WTC11 (cell line): ENCODE results near the gene SGCD. TPM values are rescaled to one million over a fixed set of nuclear protein-coding genes. Genes with fewer than 3 reads are reported as not detected.

Experiments used
- ATAC-seq: fragments of 200-7000 bp; cut with Tn5 transposase; 2 replicates; pipeline ENCODE4 v1.10.0; 2021; ENCODE audit warnings: mild to moderate bottlenecking, moderate library complexity
- CTCF ChIA-PET: fragments of 300-600 bp; sonication (Branson Sonifier 250); formaldehyde crosslinking; loops from one replicate; lab custom pipeline; 2021; ENCODE audit warnings: antibody characterized with exemption; lab: Charles Lee
- POLR2A ChIA-PET: fragments of 350-600 bp; sonication (Branson Sonifier 250); formaldehyde crosslinking; loops from one replicate; lab custom pipeline; 2021; ENCODE audit warnings: antibody characterized with exemption; lab: Charles Lee
- DNase-seq: peaks from one replicate; pipeline ENCODE4 v3.0.0; 2021; ENCODE audit warnings: low spot score
- H3K27ac Mint-ChIP-seq: 2 replicates; pipeline ENCODE4 v1.8.0; 2021; ENCODE audit warnings: mixed read lengths
- H3K27me3 Mint-ChIP-seq: 2 replicates; pipeline ENCODE4 v1.8.0; 2021; ENCODE audit warnings: low read depth, mild to moderate bottlenecking, moderate library complexity, mixed read lengths
- H3K36me3 Mint-ChIP-seq: 2 replicates; pipeline ENCODE4 v1.8.0; 2021; ENCODE audit warnings: mixed read lengths
- H3K4me1 Mint-ChIP-seq: 2 replicates; pipeline ENCODE4 v1.8.0; 2022; ENCODE audit warnings: mixed read lengths
- H3K4me3 Mint-ChIP-seq: 2 replicates; pipeline ENCODE4 v1.8.0; 2021; ENCODE audit warnings: mild to moderate bottlenecking, moderate library complexity, mixed read lengths
- H3K9me3 Mint-ChIP-seq: 2 replicates; pipeline ENCODE4 v1.8.0; 2021; ENCODE audit warnings: mixed read lengths
- ATF1 ChIP-seq: sonication (generic); formaldehyde crosslinking; IDR thresholded peaks from 2 replicates; pipeline ENCODE4 v1.8.1; 2023; ENCODE audit warnings: mild to moderate bottlenecking, moderate library complexity, missing genetic modification reagents
- CREM ChIP-seq: sonication (generic); formaldehyde crosslinking; IDR thresholded peaks from 2 replicates; pipeline ENCODE4 v1.8.1; 2022; ENCODE audit warnings: mild to moderate bottlenecking, missing genetic modification reagents, moderate library complexity
- GTF2I ChIP-seq: fragments of 250-450 bp; sonication (Bioruptor Pico); conservative IDR thresholded peaks from 2 replicates; pipeline ENCODE4 v1.4.0; 2021; ENCODE audit warnings: mild to moderate bottlenecking
- IRF2 ChIP-seq: sonication (generic); formaldehyde crosslinking; IDR thresholded peaks from 2 replicates; pipeline ENCODE4 v1.8.0; 2022; ENCODE audit warnings: low read depth, missing genetic modification reagents, borderline replicate concordance
- NFYB ChIP-seq: sonication (generic); formaldehyde crosslinking; conservative IDR thresholded peaks from 2 replicates; pipeline ENCODE4 v1.8.0; 2022; ENCODE audit warnings: low read depth, missing genetic modification reagents
- NR2C2 ChIP-seq: sonication (generic); formaldehyde crosslinking; IDR thresholded peaks from 2 replicates; pipeline ENCODE4 v1.8.0; 2022; ENCODE audit warnings: mild to moderate bottlenecking, missing genetic modification reagents
- PREB ChIP-seq: sonication (generic); formaldehyde crosslinking; IDR thresholded peaks from 2 replicates; pipeline ENCODE4 v1.8.1; 2022; ENCODE audit warnings: mild to moderate bottlenecking, missing genetic modification reagents, moderate library complexity, borderline replicate concordance
- SMAD3 ChIP-seq: sonication (generic); formaldehyde crosslinking; IDR thresholded peaks from 2 replicates; pipeline ENCODE4 v1.8.0; 2022; ENCODE audit warnings: missing genetic modification reagents, mild to moderate bottlenecking, borderline replicate concordance
- STAT6 ChIP-seq: sonication (generic); formaldehyde crosslinking; conservative IDR thresholded peaks from 2 replicates; pipeline ENCODE4 v1.8.1; 2023; ENCODE audit warnings: mild to moderate bottlenecking, low read depth, missing genetic modification reagents, moderate library complexity
- TCF7 ChIP-seq: sonication (generic); formaldehyde crosslinking; IDR thresholded peaks from 2 replicates; pipeline ENCODE4 v1.8.0; 2022; ENCODE audit warnings: mild to moderate bottlenecking, low read depth, missing genetic modification reagents, moderate library complexity
- USF1 ChIP-seq: sonication (generic); formaldehyde crosslinking; IDR thresholded peaks from 2 replicates; pipeline ENCODE4 v1.8.0; 2022; ENCODE audit warnings: mild to moderate bottlenecking, missing genetic modification reagents
- ZNF138 ChIP-seq: sonication (generic); formaldehyde crosslinking; conservative IDR thresholded peaks from 2 replicates; pipeline ENCODE4 v1.8.1; 2022; ENCODE audit warnings: mild to moderate bottlenecking, moderate library complexity, missing genetic modification reagents
- ZNF396 ChIP-seq: fragments of 250-450 bp; sonication (Bioruptor Pico); IDR thresholded peaks from 2 replicates; pipeline ENCODE4 v1.8.0; 2021; ENCODE audit warnings: mild to moderate bottlenecking, moderate library complexity, borderline replicate concordance
- ZNF416 ChIP-seq: fragments of 250-450 bp; sonication (Bioruptor Pico); IDR thresholded peaks from 2 replicates; pipeline ENCODE4 v1.9.0; 2021; ENCODE audit warnings: mild to moderate bottlenecking, inconsistent platforms
- ZNF532 ChIP-seq: fragments of 250-450 bp; sonication (Bioruptor Pico); IDR thresholded peaks from 2 replicates; pipeline ENCODE4 v1.9.0; 2021; ENCODE audit warnings: mild to moderate bottlenecking, borderline replicate concordance
- total RNA-seq: library from RNA; stranded (reverse); gene quantifications from 3 replicates; pipeline ENCODE4 v1.2.3, GENCODE V29; 2021
- TF ChIP-seq, protein P1 (sequence below): fragments of 250-450 bp; sonication (Bioruptor Pico); IDR thresholded peaks from 2 replicates; pipeline ENCODE4 v1.8.0; 2021; ENCODE audit warnings: mild to moderate bottlenecking
- TF ChIP-seq, protein P2 (sequence below): sonication (generic); formaldehyde crosslinking; IDR thresholded peaks from 2 replicates; pipeline ENCODE4 v1.8.0; 2023; ENCODE audit warnings: mild to moderate bottlenecking, missing genetic modification reagents
- TF ChIP-seq, protein P3 (sequence below): fragments of 200-600 bp; IDR thresholded peaks from 2 replicates; pipeline ENCODE4 v1.8.0; 2022; ENCODE audit warnings: antibody characterized with exemption
- TF ChIP-seq, protein P4 (sequence below): sonication (generic); formaldehyde crosslinking; IDR thresholded peaks from 2 replicates; pipeline ENCODE4 v1.8.0; 2022; ENCODE audit warnings: mild to moderate bottlenecking, missing genetic modification reagents

The SGCD gene
- total RNA-seq, 1 experiment from 2014 or later, result 0.33 TPM

DNA sequence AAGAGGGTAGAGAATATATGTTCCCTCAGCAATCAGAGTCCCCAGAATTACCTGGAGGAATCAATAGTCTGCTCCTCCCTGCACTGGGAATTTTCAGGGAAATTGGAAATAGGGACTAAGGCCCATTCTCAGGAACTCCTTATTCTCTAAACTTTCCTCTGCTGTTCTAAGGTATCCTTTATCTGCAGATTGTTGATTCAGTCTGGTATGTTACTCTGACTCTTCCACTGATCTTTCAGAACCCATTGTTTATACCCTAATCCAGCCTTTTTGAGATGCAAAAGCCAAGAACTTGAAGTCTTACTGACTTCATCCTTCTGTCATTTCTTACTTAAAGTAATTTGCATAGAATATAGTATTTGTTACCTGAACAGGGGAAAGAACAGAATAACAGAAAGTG lies 379.7 kb downstream of the SGCD start:
- DNase-seq, result no peak
- POLR2A ChIA-PET, result no interaction called here
- peak; percentile 94 for ATAC-seq
- H3K4me3 Mint-ChIP-seq, result no peak overlapping the region
- peaks cover 40% of the 10 kb centered on the region for H3K4me1 Mint-ChIP-seq
- H3K27me3 Mint-ChIP-seq, result peaks cover 4% of the 10 kb centered on the region; the same call in 1 of the 2 replicates
- no peaks in the 10 kb centered on the region for H3K36me3 Mint-ChIP-seq
- CTCF ChIA-PET, result no interaction called here
- peak overlapping the region; percentile 48 for H3K27ac Mint-ChIP-seq
- no peak for TF ChIP-seq TCF7 (CRISPR knock-in tag)
- no peak for TF ChIP-seq IRF2
- no peak for TF ChIP-seq NR2C2
- no peak for TF ChIP-seq CREM (CRISPR knock-in tag)
- no peak for TF ChIP-seq USF1
- no peak for TF ChIP-seq STAT6 (CRISPR knock-in tag)
- TF ChIP-seq, protein P1, sequence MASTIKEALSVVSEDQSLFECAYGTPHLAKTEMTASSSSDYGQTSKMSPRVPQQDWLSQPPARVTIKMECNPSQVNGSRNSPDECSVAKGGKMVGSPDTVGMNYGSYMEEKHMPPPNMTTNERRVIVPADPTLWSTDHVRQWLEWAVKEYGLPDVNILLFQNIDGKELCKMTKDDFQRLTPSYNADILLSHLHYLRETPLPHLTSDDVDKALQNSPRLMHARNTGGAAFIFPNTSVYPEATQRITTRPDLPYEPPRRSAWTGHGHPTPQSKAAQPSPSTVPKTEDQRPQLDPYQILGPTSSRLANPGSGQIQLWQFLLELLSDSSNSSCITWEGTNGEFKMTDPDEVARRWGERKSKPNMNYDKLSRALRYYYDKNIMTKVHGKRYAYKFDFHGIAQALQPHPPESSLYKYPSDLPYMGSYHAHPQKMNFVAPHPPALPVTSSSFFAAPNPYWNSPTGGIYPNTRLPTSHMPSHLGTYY, result no peak
- TF ChIP-seq NFYB (CRISPR knock-in tag), result no peak
- no peak for TF ChIP-seq ZNF138
- TF ChIP-seq, all 79 proteins: peak for 0
- H3K9me3 Mint-ChIP-seq, result peaks cover 14% of the 10 kb centered on the region

DNA sequence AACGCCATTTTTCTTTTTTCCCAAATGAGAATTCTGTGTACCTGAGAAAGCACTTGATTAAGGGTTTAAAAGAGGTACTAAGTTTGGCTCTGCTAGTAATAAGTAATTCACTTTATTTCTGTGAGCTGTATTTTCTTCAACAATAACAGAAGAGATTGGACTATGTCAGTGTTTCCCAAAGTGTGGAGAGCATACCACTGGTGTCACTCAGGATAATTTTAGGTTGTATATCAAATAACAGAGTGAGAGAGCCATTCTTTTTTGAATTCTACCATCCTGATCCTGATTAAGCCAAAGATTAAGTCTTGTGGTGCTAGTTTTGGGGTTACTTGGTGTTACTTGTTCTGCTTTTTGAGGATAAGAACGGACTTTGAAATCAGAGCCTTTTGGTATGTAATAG lies 380.8 kb downstream of the SGCD start:
- ChIA-PET POLR2A (no interaction called here), CTCF (no interaction called here)
- H3K36me3 Mint-ChIP-seq, result no peaks in the 10 kb centered on the region

More for the DNA sequence above, 380.8 kb downstream of the SGCD start:
- Mint-ChIP-seq H3K27me3 (peaks cover 4% of the 10 kb centered on the region; the same call in 1 of the 2 replicates), H3K9me3 (peaks cover 19% of the 10 kb centered on the region), H3K4me3 (no peak overlapping the region), H3K27ac (no peak overlapping the region), H3K4me1 (peaks cover 43% of the 10 kb centered on the region)
- no peak for DNase-seq
- no peak for TF ChIP-seq SMAD3 (CRISPR knock-in tag)
- no peak for TF ChIP-seq ZNF532 (CRISPR knock-in tag)
- no peak for TF ChIP-seq PREB (CRISPR knock-in tag)
- TF ChIP-seq, protein P2, sequence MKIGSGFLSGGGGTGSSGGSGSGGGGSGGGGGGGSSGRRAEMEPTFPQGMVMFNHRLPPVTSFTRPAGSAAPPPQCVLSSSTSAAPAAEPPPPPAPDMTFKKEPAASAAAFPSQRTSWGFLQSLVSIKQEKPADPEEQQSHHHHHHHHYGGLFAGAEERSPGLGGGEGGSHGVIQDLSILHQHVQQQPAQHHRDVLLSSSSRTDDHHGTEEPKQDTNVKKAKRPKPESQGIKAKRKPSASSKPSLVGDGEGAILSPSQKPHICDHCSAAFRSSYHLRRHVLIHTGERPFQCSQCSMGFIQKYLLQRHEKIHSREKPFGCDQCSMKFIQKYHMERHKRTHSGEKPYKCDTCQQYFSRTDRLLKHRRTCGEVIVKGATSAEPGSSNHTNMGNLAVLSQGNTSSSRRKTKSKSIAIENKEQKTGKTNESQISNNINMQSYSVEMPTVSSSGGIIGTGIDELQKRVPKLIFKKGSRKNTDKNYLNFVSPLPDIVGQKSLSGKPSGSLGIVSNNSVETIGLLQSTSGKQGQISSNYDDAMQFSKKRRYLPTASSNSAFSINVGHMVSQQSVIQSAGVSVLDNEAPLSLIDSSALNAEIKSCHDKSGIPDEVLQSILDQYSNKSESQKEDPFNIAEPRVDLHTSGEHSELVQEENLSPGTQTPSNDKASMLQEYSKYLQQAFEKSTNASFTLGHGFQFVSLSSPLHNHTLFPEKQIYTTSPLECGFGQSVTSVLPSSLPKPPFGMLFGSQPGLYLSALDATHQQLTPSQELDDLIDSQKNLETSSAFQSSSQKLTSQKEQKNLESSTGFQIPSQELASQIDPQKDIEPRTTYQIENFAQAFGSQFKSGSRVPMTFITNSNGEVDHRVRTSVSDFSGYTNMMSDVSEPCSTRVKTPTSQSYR (CRISPR knock-in tag), result no peak
- no peak for TF ChIP-seq ZNF396 (CRISPR knock-in tag)
- TF ChIP-seq GTF2I, result no peak
- TF ChIP-seq ATF1 (CRISPR knock-in tag), result no peak
- TF ChIP-seq, protein P3, sequence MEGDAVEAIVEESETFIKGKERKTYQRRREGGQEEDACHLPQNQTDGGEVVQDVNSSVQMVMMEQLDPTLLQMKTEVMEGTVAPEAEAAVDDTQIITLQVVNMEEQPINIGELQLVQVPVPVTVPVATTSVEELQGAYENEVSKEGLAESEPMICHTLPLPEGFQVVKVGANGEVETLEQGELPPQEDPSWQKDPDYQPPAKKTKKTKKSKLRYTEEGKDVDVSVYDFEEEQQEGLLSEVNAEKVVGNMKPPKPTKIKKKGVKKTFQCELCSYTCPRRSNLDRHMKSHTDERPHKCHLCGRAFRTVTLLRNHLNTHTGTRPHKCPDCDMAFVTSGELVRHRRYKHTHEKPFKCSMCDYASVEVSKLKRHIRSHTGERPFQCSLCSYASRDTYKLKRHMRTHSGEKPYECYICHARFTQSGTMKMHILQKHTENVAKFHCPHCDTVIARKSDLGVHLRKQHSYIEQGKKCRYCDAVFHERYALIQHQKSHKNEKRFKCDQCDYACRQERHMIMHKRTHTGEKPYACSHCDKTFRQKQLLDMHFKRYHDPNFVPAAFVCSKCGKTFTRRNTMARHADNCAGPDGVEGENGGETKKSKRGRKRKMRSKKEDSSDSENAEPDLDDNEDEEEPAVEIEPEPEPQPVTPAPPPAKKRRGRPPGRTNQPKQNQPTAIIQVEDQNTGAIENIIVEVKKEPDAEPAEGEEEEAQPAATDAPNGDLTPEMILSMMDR, result no peak
- TF ChIP-seq, protein P4, sequence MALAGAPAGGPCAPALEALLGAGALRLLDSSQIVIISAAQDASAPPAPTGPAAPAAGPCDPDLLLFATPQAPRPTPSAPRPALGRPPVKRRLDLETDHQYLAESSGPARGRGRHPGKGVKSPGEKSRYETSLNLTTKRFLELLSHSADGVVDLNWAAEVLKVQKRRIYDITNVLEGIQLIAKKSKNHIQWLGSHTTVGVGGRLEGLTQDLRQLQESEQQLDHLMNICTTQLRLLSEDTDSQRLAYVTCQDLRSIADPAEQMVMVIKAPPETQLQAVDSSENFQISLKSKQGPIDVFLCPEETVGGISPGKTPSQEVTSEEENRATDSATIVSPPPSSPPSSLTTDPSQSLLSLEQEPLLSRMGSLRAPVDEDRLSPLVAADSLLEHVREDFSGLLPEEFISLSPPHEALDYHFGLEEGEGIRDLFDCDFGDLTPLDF (CRISPR knock-in tag), result no peak
- no peak for TF ChIP-seq ZNF416 (CRISPR knock-in tag)
- no peak for ATAC-seq
